Natural killer cell (primary cell): ENCODE measurements around the gene MPHOSPH9. TPM values are rescaled to one million over a fixed set of nuclear protein-coding genes. Genes with fewer than 3 reads are reported as not detected.

Experiments used
- ATAC-seq, 3 donors: fragments of 150-1000 bp in 2 of 3; fragments of 200-7000 bp in 1 of 3; cut with Tn5 transposase; 1 replicate in 1 of 3; 2 replicates in 2 of 3; pipeline ENCODE4 v1.10.0; 2021; ENCODE audit warnings: mild to moderate bottlenecking in 2 of 3, moderate library complexity in 2 of 3
- DNase-seq, 2 donors: peaks; one replicate each; pipeline versions ENCODE4 v3.0.0 to v3.0.0-alpha.2; 2013 to 2021; ENCODE audit warnings: mixed read lengths in 1 of 2
- H3K27ac ChIP-seq: one replicate; pipeline ENCODE4 v1.5.1; 2013; ENCODE audit warnings: mild to moderate bottlenecking, low read length
- H3K27me3 ChIP-seq: one replicate; pipeline ENCODE4 v1.6.1; 2013; ENCODE audit warnings: low read length; ENCODE audit not compliant: control insufficient read depth, insufficient read depth
- H3K36me3 ChIP-seq: one replicate; pipeline ENCODE4 v1.6.1; 2013; ENCODE audit warnings: low read length; ENCODE audit not compliant: control insufficient read depth, insufficient read depth
- H3K4me1 ChIP-seq: one replicate; pipeline ENCODE4 v1.6.1; 2013; ENCODE audit warnings: low read length; ENCODE audit not compliant: control insufficient read depth, insufficient read depth
- H3K4me3 ChIP-seq: one replicate; pipeline ENCODE4 v1.5.1; 2013; ENCODE audit warnings: low read length
- H3K9me3 ChIP-seq: one replicate; pipeline ENCODE4 v1.6.1; 2013; ENCODE audit warnings: low read length; ENCODE audit not compliant: control insufficient read depth, insufficient read depth
- H3K27ac Mint-ChIP-seq, 2 donors: one replicate each; pipeline ENCODE4 v1.8.0; 2022; ENCODE audit warnings: mild to moderate bottlenecking in 2 of 2, mixed read lengths in 2 of 2, moderate library complexity in 1 of 2
- H3K27me3 Mint-ChIP-seq, 2 donors: one replicate each; pipeline ENCODE4 v1.8.0; 2022; ENCODE audit warnings: low read depth in 2 of 2, mixed read lengths in 2 of 2
- H3K36me3 Mint-ChIP-seq: one replicate; pipeline ENCODE4 v1.8.0; 2022; ENCODE audit warnings: mixed read lengths
- H3K4me1 Mint-ChIP-seq, 2 donors: one replicate each; pipeline ENCODE4 v1.8.0; 2022; ENCODE audit warnings: mixed read lengths in 2 of 2
- H3K4me3 Mint-ChIP-seq: one replicate; pipeline ENCODE4 v1.8.0; 2022; ENCODE audit warnings: mild to moderate bottlenecking, moderate library complexity, mixed read lengths
- H3K9me3 Mint-ChIP-seq, 2 donors: one replicate each; pipeline ENCODE4 v1.8.0; 2022; ENCODE audit warnings: mixed read lengths in 2 of 2
- WGBS: methylation state at CpG from one replicate; pipeline ENCODE4 v1.1.7; 2013; ENCODE audit warnings: missing lambda C conversion rate; ENCODE audit not compliant: insufficient coverage; 5-methylcytosine and 5-hydroxymethylcytosine counted together
- intact Hi-C: fragments of 100-400 bp; cut with micrococcal nuclease; formaldehyde crosslinking; loops from one replicate; pipeline ENCODE4 v1.14.2; 2022
- total RNA-seq, 4 donors: library from RNA; stranded (reverse); fragments of 120-200 nt in 1 of 4; gene quantifications; one replicate each; pipeline versions ENCODE4 v1.2.3 to v1.2.4, GENCODE V29; 2013 to 2022
- TF ChIP-seq, protein P1 (sequence below): fragments of 200-600 bp; IDR thresholded peaks from one replicate; pipeline ENCODE4 v1.8.0; 2022; ENCODE audit warnings: antibody characterized with exemption

The MPHOSPH9 gene
- total RNA-seq, 3 donors from 2014 or later (not counting 1 experiment from before 2014, with no cell fraction given), result 97.6 to 114 (median 109) TPM

DNA sequence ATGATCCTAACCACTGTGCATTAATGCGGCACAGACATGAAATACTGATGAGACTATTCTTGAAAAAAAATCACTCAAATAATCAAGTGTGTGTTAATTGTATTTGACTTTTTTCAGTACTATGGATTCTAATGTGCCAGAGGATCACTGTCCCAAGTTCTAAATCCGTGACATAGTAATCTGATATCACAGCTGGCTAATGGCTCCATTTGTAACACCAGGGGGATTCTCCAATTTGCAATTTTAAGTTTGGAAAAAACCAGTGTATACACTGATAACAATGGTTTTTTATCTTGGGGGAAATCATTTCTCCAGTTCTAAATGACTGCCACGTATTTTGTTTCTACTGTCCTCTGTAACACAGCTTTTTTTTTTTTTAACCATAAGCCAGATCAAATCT is 33.0 kb downstream of the MPHOSPH9 start:
- intact Hi-C loops, result no loop called here
- Histone ChIP-seq H3K9me3 (no peaks in the 10 kb centered on the region), H3K36me3 (peaks cover 38% of the 10 kb centered on the region), H3K4me1 (no peaks in the 10 kb centered on the region), H3K27ac (no peak overlapping the region), H3K4me3 (no peak overlapping the region), H3K27me3 (no peaks in the 10 kb centered on the region)
- 96% methylated on average over 2 of the region's 3 CpGs for WGBS
- DNase-seq (no peak), ATAC-seq (no peak)
- Mint-ChIP-seq H3K4me1 (peaks cover 4 to 10% of the 10 kb centered on the region in 2 donors), H3K4me3 (no peak overlapping the region), H3K9me3 (no peaks in the 10 kb centered on the region), H3K27me3 (no peaks in the 10 kb centered on the region), H3K36me3 (peaks cover 14% of the 10 kb centered on the region), H3K27ac (peak overlapping the region; percentile 30 to 57)
- TF ChIP-seq, protein P1, sequence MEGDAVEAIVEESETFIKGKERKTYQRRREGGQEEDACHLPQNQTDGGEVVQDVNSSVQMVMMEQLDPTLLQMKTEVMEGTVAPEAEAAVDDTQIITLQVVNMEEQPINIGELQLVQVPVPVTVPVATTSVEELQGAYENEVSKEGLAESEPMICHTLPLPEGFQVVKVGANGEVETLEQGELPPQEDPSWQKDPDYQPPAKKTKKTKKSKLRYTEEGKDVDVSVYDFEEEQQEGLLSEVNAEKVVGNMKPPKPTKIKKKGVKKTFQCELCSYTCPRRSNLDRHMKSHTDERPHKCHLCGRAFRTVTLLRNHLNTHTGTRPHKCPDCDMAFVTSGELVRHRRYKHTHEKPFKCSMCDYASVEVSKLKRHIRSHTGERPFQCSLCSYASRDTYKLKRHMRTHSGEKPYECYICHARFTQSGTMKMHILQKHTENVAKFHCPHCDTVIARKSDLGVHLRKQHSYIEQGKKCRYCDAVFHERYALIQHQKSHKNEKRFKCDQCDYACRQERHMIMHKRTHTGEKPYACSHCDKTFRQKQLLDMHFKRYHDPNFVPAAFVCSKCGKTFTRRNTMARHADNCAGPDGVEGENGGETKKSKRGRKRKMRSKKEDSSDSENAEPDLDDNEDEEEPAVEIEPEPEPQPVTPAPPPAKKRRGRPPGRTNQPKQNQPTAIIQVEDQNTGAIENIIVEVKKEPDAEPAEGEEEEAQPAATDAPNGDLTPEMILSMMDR, result no peak

DNA sequence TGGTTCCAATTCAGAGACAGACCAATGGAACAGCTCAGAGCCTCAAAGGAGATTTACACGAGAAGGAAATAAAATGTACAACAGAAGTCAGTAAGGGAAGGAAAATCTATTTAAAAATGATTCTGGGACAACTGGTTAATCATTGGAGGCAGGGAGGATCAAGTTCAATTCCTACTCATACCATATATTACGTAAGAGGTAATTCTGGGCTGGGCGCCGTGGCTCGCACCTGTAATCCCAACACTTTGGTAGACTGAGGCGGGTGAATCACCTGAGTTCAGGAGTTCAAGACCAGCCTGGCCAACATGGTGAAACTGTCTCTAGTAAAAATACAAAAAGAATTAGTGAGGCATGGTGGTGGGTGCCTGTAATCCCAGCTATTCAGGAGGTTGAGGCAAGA is 45.3 kb downstream of the MPHOSPH9 start:
- no peak overlapping the region for H3K27ac Mint-ChIP-seq
- no peaks in the 10 kb centered on the region for H3K9me3 Mint-ChIP-seq
- Histone ChIP-seq H3K27ac (no peak overlapping the region), H3K27me3 (no peaks in the 10 kb centered on the region), H3K4me1 (no peaks in the 10 kb centered on the region), H3K9me3 (no peaks in the 10 kb centered on the region), H3K4me3 (no peak overlapping the region), H3K36me3 (peaks cover 51% of the 10 kb centered on the region)
- ATAC-seq, result no peak
- peaks cover 6% of the 10 kb centered on the region for H3K36me3 Mint-ChIP-seq
- no peak overlapping the region for H3K4me3 Mint-ChIP-seq
- DNase-seq, result no peak
- 98% methylated on average over 6 of the region's 6 CpGs for WGBS
- intact Hi-C loops, result no loop called here
- TF ChIP-seq, protein P1, result no peak
- no peaks in the 10 kb centered on the region for H3K4me1 Mint-ChIP-seq
- no peaks in the 10 kb centered on the region for H3K27me3 Mint-ChIP-seq

DNA sequence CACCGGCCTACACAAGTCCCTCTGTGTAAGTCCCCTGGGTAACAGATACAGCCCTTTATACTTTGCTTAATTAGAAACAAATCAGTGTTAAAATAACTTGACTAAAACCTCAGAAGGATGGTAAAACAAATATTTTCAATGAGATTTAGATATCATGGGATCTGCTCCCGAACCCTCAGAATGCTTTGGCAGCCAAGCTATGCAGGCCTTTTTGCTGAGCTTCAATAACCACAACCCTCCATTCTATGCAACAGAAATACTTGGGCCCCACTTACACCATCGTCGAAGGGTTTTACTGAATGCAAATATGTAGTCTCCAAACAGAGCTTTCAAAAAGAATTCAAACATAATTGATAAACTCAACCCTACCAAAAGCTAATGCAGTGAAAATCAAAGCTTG is 52.8 kb downstream of the MPHOSPH9 start:
- ATAC-seq (no peak), DNase-seq (no peak)
- H3K36me3 Mint-ChIP-seq, result peaks cover 6% of the 10 kb centered on the region
- no peak overlapping the region for H3K4me3 Mint-ChIP-seq
- TF ChIP-seq, protein P1, result no peak
- H3K9me3 Mint-ChIP-seq, result no peaks in the 10 kb centered on the region
- 89% methylated on average over 4 of the region's 4 CpGs for WGBS
- H3K4me1 Mint-ChIP-seq, result no peaks in the 10 kb centered on the region
- no peaks in the 10 kb centered on the region for H3K27me3 ChIP-seq
- H3K27ac ChIP-seq, result no peak overlapping the region
- H3K4me1 ChIP-seq, result no peaks in the 10 kb centered on the region
- H3K4me3 ChIP-seq, result no peak overlapping the region
- H3K36me3 ChIP-seq, result peaks cover 50% of the 10 kb centered on the region
- intact Hi-C loops, result no loop called here
- H3K27me3 Mint-ChIP-seq, result no peaks in the 10 kb centered on the region
- H3K27ac Mint-ChIP-seq, result no peak overlapping the region
- no peaks in the 10 kb centered on the region for H3K9me3 ChIP-seq

DNA sequence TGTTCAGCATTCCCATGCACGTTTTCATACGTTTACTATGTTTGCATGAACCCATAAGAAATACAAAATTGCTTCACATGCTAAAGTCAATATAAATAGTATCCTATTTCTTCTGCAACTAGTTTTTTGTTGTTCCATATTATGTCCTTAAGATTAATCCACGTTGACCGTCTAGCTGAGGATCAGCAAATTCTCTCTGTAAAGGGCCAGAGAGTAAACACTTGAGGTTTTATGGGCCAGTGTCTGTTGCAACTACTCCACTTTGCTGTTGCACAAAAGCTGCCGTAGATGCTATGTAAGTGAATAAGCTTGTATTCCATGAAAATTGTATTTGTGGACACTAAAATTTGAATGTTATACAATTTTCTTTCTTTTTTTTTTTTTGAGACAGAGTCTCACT is 61.0 kb downstream of the MPHOSPH9 start:
- Histone ChIP-seq H3K9me3 (no peaks in the 10 kb centered on the region), H3K36me3 (peaks cover 16% of the 10 kb centered on the region), H3K27me3 (no peaks in the 10 kb centered on the region), H3K4me1 (no peaks in the 10 kb centered on the region), H3K4me3 (no peak overlapping the region), H3K27ac (no peak overlapping the region)
- ATAC-seq (no peak), DNase-seq (no peak)
- Mint-ChIP-seq H3K36me3 (peaks cover 7% of the 10 kb centered on the region), H3K9me3 (no peaks in the 10 kb centered on the region), H3K4me1 (no peaks in the 10 kb centered on the region), H3K27me3 (no peaks in the 10 kb centered on the region), H3K27ac (no peak overlapping the region), H3K4me3 (no peak overlapping the region)
- TF ChIP-seq, protein P1, result no peak
- WGBS, result 76% methylated on average over 5 of the region's 5 CpGs
- intact Hi-C loops, result no loop called here
